GM21423 (cell line): ENCODE results near the gene DNAJC11.
A peak's percentile ranks its signal among the peaks of the same experiment; 100 is the strongest.
"Not testable (repeated sequence)": the region's sequence is repeated elsewhere in the genome, so short reads cannot be mapped to it uniquely, and the experiment has no call there.

Experiments used
- ATAC-seq: cut with Tn5 transposase; IDR thresholded peaks from one replicate; pipeline ENCODE4 v1.9.1; 2021; ENCODE audit warnings: mild to moderate bottlenecking, moderate library complexity; ENCODE audit not compliant: unreplicated experiment

DNAJC11 gene, protein sequence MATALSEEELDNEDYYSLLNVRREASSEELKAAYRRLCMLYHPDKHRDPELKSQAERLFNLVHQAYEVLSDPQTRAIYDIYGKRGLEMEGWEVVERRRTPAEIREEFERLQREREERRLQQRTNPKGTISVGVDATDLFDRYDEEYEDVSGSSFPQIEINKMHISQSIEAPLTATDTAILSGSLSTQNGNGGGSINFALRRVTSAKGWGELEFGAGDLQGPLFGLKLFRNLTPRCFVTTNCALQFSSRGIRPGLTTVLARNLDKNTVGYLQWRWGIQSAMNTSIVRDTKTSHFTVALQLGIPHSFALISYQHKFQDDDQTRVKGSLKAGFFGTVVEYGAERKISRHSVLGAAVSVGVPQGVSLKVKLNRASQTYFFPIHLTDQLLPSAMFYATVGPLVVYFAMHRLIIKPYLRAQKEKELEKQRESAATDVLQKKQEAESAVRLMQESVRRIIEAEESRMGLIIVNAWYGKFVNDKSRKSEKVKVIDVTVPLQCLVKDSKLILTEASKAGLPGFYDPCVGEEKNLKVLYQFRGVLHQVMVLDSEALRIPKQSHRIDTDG

DNA sequence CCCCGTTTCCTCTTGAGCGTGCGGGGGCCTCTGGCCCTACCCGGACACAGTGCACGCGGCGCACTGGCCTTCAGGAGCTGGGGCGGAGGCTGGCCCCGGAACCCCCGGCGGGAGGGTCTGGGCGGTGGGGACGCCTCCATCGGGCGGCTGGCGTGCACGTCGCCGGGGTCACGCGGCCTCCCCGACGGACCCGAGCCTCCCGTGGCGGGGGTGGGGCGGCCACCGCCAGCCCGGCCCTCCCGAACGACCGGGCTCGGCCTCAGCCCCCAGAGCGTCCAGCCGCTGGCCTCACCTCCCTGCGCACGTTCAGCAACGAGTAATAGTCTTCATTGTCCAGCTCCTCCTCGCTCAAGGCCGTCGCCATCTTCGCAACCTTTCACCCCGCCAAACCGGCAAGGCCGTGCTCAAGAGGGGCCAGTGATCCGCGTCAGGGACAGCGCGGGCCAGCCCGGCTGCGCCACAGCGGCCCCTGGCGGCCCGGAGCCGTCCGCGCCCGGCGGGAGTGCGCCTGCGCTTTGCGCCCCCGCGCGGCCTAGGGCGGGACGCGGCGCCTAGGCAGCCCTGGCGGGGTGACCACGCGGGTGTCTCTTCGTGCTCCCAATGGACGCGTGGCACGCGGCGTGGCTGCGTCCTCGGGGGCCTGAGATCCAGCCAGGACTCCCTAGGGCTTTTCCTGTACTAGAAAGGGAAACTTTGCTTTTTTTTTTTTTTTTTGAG is at the start of gene DNAJC11:
Gene DNAJC11 (minus strand): TSS at position 380 of the 717 bp plus-strand sequence. CDS start 16 bp downstream, at position 364.
- ATAC-seq = peak; percentile 92

DNA sequence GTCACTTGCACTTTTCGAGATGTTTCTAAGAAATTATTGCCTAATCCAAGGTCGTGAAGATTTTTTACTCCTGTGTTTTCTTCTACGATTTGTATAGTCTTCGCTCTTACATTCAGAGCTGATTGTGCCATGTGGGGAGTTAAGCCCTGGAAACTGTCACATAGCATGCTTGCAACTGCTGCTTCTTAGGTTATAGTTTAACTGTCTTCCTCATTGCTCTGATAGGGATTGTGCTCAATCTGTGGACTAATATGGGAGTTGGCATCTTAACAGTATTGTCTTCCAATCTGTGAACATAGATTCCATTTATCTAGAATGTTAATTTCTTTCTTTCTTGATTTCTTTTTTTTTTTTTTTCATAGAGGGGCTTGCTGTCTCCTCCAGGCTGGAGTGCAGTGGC is 48.9 kb upstream of the DNAJC11 start:
- ATAC-seq = no peak

DNA sequence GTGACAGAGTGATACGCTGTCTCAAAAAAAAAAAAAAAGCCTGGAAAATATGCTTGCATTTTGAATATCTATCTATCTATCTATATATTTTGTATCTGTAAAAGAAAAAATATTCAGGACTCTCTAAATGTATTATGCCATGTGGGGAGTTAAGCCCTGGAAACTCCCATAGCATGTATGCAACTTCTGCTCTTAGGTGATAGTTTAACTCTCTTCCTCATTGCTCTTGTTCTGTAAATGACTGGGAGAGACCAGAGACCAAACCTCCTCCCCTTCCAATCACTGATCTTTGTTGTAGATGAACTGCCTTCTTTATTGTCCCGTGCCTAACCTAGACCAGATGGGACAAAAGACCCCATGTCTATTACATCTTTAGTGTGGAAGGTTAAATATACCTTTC is 46.1 kb upstream of the DNAJC11 start:
- ATAC-seq = no peak

DNA sequence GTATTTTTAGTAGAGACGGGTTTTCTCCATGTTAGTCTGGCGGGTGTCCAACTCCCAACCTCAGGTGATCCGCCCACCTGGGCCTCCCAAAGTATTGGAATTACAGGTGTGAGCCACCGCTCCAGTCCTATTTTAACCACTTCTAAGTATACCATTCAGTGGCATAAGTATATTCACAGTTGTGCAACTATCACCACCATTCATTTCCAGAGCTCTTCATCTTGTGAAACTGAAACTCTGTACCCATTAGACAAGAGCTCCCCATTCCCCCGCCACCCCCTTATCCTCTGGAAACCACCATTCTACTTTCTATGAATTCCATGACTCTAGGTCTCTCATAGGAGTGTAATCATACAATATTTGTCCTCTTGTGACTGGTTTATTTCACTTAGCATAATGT is 43.5 kb upstream of the DNAJC11 start:
- no peak for ATAC-seq

DNA sequence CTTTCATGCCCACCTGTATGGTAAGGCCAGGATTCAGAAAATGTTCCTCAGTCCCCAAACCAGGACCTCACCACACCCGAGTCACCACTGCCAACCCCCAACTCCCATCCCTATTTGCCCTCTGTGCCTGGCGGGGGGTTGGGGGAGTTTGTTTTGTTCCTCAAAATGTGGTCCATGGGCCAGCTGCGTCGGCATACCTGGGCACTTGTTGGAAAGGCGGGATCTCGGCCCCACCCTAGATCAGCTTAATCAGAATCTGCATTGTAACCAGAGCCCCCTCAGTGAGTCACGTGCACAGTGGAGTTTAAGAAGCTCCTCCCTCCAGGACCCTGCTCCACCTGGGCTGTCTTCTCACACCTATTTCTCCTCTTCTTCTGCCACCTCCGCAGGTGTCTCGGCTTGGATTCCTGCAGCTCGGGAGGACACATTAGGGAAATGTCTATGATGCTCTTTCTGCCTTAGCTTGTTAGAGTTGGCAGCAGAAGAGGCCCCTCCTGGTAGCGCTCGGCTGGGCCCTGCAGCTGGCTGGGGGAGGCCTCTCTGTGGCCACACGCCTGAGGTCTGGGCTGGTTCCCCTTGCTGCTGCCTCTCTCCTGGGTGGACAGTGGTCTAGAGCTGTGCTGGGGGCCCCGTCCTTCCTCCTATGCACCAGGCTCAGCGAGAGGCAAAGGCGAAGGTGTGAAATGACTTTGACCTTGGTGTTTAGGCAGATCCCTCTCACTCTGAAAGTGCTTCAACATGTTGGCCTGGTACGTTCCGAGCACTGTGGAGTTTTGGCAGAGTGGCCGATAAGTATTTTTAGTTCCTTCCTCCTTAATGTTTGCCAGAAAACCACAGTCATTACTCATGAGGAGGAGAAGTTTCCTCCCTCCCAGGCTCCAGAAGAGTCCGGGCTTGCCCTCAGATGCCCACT is 41.8 kb upstream of the DNAJC11 start:
- ATAC-seq = no peak

DNA sequence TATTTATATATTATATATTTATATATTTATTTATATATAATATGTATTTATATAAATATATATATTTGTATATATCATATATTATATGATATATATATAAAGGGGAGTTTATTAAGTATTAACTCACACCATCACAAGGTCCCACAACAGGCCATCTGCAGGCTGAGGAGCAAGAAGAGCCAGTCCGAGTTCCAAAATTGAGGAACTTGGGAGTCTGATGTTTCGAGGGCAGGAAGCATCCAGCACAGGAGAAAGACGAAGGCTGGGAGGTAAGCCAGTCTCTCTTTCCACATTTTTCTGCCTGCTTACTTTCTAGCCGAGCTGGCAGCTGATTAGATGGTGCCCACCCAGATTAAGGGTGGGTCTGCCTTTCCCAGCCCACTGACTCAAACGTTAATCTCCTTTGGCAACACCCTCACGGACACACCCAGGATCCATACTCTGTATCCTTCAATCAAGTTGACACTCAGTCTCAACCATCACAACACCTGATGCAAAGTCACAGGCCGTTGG is 41.1 kb upstream of the DNAJC11 start:
- ATAC-seq = not testable (repeated sequence)

DNA sequence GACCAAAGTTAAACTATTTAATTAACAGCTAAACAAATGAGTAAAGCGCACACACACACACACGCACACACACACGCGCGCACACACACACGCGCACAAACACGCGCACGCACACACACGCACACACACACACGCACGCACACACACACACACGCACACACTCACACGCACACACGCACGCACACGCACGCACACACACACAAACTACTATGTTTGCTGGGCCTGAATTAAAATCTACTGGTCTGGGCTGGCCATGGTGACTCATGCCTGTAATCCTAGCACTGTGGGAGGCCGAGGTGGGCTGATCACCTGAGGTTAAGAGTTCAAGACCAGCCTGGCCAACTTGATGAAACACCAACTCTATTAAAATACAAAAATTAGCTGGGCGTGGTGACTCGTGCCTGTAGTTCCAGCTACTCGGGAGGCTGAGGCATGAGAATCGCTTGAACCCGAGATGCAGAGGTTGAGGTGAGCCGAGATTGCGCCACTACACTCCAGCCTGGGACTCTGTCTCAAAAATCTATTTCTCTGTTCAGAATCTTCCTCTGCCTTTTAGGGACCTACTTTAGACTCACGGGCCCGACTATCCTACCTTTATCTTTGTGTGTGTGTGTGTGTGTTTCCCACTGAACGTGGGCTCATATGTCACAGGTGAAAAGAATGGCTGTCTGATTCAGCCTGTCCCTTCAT is 37.5 kb upstream of the DNAJC11 start:
- no peak for ATAC-seq

DNA sequence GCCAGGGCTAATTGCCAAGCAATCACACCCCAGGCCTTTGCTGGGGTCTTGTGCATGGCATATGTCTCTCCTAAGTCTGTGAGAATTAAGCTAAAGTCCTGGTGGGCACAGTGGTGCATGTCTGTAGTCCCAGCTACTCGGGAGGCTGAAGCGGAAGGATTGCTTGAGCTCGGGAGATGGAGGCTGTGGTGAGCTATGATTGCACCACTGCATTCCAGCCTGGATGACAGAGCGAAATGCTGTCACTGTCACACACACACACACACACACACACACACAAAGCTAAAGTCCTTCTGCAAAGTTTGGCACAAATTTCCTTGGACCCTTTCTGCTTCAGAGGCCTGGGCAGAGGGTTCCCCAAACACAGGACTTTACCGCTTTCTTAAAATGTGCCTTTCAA is 31.3 kb upstream of the DNAJC11 start:
- no peak for ATAC-seq

DNA sequence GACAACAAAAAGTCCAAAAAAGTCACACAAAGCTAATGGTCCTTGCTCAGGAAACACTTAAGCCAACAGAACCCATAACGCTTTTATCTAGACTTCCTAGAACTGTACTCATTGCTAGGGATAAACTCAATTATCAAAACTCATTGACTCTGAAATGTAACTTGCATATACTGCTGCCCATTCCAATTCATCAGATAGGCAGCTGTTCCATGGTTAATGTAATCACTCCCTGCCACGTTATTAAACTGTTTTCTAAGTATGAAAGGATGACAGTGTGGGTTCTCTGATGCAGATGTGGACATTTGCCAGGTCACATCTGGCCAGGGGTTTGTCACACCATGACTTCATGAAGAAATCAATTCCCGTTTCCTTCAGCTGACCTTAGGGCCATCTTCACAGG is 30.3 kb upstream of the DNAJC11 start:
- ATAC-seq = no peak

DNA sequence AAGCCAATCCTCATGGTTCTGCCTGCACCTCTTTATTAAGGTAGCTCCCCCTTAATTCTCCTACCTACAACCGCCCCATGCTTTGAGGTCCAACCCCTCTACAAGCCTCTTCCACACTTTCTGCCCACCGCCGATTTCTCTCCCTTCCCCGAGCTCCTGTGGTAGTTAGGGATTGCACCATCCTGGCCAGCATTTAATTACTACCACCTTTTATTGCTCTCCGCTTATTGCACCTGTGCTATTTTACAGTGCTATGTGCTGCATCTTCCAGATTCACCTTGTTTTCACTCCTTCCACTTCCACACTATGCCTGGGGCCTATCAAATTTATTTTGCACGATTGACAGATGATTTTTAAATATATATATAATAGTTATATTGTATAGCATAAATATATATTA is 29.3 kb upstream of the DNAJC11 start:
- no peak for ATAC-seq

DNA sequence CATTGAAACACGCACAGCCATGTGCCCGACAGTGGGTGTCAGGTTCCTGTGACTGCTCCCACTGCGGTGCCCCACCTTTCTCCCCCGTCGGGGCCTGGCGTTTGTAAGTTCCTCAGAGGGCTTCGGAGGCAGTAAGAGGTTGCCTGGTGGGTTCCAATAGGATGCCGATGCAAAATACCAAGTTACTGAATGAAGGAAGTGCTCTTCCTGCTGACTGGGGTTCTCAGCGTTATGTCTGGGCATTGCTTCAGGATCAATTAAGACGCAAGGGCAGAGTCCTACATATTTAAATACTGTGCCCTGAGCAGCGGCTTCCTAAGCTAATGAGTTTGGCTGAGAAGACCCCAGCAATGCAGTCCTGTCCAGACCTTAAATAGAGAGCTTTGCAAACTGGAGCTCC is 28.9 kb upstream of the DNAJC11 start:
- ATAC-seq = no peak

DNA sequence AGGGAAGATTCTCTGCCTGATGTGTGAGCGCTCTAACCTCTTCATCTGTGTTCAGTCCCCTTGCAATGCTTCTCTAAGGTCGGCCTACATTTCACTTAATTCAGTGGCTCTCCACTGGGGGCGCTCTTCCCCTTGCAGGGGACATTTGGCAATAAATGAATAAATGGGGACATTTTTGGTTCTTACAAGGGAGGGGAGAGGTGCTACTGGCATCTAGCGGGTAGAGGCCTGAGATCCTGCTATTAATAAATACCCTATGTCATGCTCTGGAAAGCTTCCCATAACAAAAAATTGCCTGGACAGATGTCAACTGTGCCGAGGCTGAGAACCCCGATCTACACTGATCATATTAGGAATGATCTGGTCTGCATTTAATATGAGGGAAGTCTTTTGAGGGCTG is 25.9 kb upstream of the DNAJC11 start:
- ATAC-seq = no peak

DNA sequence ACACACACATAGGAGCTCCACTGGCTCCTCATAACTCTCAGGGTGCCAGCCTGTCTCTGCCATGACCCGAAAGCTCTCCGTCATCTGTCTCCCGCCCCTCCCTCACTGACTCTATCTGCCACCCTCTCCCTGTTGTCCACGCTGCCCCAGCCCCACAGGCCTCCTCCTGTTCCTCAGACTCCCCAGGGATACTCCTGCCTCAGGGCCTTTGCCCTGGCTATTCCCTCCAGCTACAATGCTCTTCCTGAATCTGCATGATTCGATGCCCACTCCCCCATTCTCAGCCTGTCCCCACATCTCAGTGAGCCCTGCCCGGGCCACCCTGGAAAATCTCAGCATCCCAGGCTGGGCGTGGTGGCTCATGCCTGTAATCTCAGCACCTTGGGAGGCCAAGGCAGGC is 24.6 kb upstream of the DNAJC11 start:
- no peak for ATAC-seq

DNA sequence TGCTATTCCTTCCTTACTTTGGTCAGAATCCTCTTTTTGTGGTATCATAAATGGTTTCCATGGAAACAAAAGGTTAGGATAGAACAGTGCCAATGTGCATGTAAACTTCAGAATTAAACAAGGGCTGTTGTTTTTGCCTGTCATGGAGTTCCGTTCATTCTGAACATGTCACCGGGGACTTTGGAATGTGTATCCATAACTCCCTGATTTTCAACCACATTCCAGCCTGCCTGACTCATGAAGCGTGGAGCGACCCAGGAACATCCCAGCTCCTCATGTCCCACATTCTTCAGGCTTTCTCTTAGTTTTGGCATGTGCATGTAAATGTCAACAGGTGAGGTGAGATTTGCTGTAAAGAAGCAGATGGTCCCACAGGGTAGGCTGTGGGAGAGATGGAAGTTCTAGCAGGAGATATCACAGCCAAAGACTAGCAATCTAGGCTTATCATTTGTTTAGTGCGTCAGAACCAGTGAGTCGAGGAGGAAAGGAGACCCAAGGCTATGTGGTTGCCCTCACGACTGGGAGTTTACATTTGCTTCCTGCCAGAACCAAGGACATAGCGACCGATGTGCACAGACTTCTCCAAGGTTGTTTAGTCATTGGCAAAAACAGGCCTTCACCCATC is 23.0 kb upstream of the DNAJC11 start:
- no peak for ATAC-seq

DNA sequence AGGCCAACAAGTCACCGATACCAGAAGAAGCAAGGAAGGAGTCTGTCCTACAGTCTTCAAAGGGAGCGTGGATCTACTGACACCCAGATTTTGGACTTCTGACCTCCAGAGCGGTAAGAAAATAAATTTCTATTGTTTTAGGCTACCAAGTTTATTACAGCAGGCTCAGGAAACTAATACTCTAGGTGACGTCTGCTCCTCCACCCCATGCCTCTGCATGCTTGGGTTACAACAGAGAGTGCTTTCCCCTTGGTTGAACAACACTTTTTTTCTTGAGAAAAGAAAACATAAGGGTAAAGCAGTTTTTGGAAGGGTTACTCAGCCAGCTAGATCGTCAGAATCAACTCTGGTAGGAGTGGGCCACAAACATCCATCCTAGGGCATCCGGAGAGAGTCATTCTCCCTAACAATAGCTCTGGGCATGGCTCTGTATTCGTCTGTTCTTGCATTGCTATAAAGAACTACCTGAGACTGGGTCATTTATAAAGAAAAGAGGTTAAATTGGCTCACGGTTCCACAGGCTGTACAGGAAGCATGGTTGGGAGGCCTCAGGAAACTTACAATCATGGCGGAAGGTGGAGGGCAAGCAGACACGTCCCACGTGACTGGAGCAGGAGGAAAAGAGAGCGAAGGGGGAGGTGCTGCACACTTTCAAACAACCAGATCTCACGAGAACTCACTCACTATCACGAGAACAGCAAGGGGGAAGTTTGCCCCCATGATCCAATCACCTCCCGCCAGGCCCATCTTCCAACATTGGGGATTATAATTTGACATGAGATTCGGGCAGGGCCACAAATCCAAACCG is 22.2 kb upstream of the DNAJC11 start:
- no peak for ATAC-seq

DNA sequence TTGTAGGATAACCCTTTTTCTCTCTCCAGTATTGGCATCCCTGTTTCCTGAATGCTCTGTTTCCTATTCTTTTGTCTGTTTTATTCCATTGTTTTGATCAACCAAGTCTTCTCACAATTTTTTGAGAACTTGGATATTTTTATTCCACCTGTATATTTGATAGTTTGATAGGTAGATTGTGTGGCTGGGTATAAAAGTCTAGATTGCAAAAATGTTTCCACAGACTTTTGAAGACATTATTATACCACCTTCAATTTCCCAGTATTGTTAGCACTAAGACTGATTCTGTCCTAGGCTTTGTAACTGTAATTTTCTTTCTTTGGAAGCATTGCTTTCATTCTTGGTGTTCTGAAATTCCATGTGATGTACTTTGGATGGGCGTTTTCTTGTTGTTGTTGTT is 9.6 kb upstream of the DNAJC11 start:
- no peak for ATAC-seq

DNA sequence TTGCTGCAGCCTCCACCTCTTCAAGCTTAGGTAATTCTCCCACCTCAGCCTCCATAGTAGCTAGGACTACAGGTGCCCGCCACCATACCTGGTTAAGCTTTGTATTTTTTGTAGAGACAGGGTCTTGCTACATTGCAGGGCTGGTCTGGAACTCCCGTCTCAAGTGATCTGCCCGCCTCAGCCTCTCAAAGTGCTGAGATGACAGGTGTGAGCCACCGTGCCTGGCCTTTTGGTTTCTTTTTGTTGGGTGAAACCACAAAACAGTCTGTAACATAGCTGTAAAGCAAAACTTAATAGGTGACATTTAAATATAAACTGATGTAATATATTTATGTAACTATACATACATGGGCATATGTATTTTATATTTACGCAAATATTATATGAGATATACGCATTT is 3.1 kb upstream of the DNAJC11 start:
- ATAC-seq = no peak

DNA sequence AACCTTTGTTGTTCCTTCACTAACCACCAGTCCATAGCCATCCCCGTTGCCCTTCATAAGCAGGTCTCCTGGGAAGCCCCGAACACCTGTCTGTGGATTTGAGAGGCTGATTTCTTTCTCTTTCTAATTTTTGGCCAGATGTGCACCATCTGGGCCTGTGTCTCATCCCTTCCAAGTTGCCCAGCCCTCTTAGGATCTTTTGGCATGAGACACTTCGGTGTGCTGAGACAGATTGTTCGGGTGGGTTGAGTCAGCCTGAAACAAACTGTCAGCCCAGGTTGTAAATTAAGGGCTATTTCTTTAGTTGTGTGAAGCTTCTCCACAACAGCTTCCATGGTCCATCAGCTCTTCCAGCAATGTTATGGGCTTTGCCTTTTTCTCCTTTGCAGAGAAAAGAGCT is 1.4 kb upstream of the DNAJC11 start:
- ATAC-seq = no peak

DNA sequence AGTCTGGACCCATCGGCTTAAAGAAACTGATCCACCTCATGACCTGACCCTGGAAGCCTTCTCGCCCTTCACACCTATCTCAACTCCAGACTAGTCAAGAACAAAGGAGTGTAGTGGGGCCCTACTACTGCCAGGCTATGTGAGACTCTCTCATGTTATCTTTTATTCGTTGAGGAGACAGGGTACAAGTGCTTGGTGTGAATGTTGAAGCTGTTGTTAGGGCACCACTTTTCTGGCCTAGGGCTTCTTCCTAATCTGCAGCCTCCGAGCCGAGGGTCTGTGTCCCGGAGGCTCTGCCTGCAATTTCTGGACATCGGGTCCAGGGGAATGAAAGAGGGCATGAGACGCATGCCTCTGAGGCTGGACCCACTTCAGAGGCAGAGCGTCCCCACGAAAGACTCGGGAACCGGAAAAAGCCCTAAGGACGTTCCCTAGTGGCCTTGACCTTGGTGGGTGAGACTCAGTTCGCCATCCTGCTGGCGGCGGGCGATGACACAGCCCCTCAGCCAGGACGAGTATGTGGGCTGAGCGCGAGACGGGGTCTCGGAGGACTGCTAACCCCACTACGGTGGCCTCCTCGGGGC is 671 bp downstream of the DNAJC11 start:
- no peak for ATAC-seq
